Type B pancreatic cell (in vitro differentiated cells): ENCODE data around the gene DPPA2. TPM values are rescaled to one million over a fixed set of nuclear protein-coding genes. Genes with fewer than 3 reads are reported as not detected.
A peak's percentile ranks its signal among the peaks of the same experiment; 100 is the strongest.

Source experiments
- DNase-seq: peaks from one replicate; pipeline ENCODE4 v3.0.0; 2021; ENCODE audit warnings: mixed read lengths; ENCODE audit not compliant: unreplicated experiment; ENCODE audit errors: extremely low spot score
- H3K27ac Mint-ChIP-seq: 2 replicates; pipeline ENCODE4 v1.8.0; 2021; ENCODE audit warnings: mild to moderate bottlenecking, mixed read lengths
- H3K27me3 Mint-ChIP-seq: 2 replicates; pipeline ENCODE4 v1.8.0; 2021; ENCODE audit warnings: mixed read lengths
- H3K36me3 Mint-ChIP-seq: 2 replicates; pipeline ENCODE4 v1.8.0; 2021; ENCODE audit warnings: mixed read lengths
- H3K4me1 Mint-ChIP-seq: one replicate; pipeline ENCODE4 v1.8.0; 2021; ENCODE audit warnings: mixed read lengths; ENCODE audit not compliant: unreplicated experiment
- H3K4me3 Mint-ChIP-seq: 2 replicates; pipeline ENCODE4 v1.8.0; 2021; ENCODE audit warnings: mild to moderate bottlenecking, mixed read lengths
- H3K9me3 Mint-ChIP-seq: 2 replicates; pipeline ENCODE4 v1.8.0; 2021; ENCODE audit warnings: mixed read lengths
- CTCF ChIP-seq: fragments of 200-600 bp; sonication (generic); conservative IDR thresholded peaks from 2 replicates; pipeline ENCODE4 v1.5.0; 2021; ENCODE audit warnings: antibody characterized with exemption, mild to moderate bottlenecking
- total RNA-seq: library from RNA; stranded (reverse); gene quantifications from 2 replicates; pipeline ENCODE4 v1.2.1, GENCODE V29; 2021; ENCODE audit warnings: low replicate concordance

The DPPA2 gene
- total RNA-seq, 1 donor from 2014 or later = 0.36 TPM

GRCh38 chr3:109355625-109356441 is 39.5 kb upstream of the DPPA2 start:
- Mint-ChIP-seq H3K4me3 (peak overlapping the region; percentile 78), H3K27ac (no peak overlapping the region), H3K4me1 (peaks cover 14% of the 10 kb centered on the region), H3K9me3 (no peaks in the 10 kb centered on the region), H3K36me3 (no peaks in the 10 kb centered on the region), H3K27me3 (peaks cover 18% of the 10 kb centered on the region)
- DNase-seq = no peak
- TF ChIP-seq CTCF = no peak

- H3K27me3 Mint-ChIP-seq = peaks cover 17% of the 10 kb centered on the region
- H3K27ac Mint-ChIP-seq = no peak overlapping the region
- peaks cover 14% of the 10 kb centered on the region for H3K4me1 Mint-ChIP-seq
- no peaks in the 10 kb centered on the region for H3K9me3 Mint-ChIP-seq
- TF ChIP-seq CTCF = no peak
- H3K36me3 Mint-ChIP-seq = no peaks in the 10 kb centered on the region
- DNase-seq = no peak
- no peak overlapping the region for H3K4me3 Mint-ChIP-seq
Measured at GRCh38 chr3:109353057-109353456, 36.7 kb upstream of the DPPA2 start.

DNA sequence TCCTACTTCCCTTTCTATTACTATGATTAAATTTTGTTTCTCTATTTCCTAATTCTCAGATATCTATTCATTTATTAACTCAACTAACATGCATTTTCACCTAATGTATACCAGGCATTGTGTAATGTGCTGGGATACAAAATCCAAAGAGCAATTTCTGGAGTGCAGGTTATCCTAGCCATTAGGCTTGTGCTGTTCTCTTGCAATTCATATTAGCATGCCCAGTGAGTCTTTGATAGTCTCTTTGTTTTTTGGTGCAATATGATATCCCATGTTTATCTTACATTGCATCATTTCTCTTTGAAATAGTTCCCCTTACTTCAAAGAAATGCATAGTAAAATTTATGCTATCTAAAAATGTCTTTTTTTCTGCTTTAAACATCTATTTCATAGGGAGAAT is 34.9 kb upstream of the DPPA2 start:
- H3K9me3 Mint-ChIP-seq = no peaks in the 10 kb centered on the region

GRCh38 chr3:109346770-109347295 is 30.5 kb upstream of the DPPA2 start:
- no peaks in the 10 kb centered on the region for H3K4me1 Mint-ChIP-seq
- no peak for TF ChIP-seq CTCF
- no peaks in the 10 kb centered on the region for H3K9me3 Mint-ChIP-seq
- H3K36me3 Mint-ChIP-seq = no peaks in the 10 kb centered on the region
- no peak for DNase-seq
- H3K27me3 Mint-ChIP-seq = no peaks in the 10 kb centered on the region
- H3K27ac Mint-ChIP-seq = no peak overlapping the region
- H3K4me3 Mint-ChIP-seq = no peak overlapping the region

More for the DNA sequence above, 34.9 kb upstream of the DPPA2 start:
- Mint-ChIP-seq H3K27me3 (peaks cover 6% of the 10 kb centered on the region), H3K4me3 (no peak overlapping the region), H3K4me1 (peaks cover 8% of the 10 kb centered on the region), H3K27ac (no peak overlapping the region), H3K36me3 (no peaks in the 10 kb centered on the region)
- DNase-seq = no peak
- no peak for TF ChIP-seq CTCF

DNA sequence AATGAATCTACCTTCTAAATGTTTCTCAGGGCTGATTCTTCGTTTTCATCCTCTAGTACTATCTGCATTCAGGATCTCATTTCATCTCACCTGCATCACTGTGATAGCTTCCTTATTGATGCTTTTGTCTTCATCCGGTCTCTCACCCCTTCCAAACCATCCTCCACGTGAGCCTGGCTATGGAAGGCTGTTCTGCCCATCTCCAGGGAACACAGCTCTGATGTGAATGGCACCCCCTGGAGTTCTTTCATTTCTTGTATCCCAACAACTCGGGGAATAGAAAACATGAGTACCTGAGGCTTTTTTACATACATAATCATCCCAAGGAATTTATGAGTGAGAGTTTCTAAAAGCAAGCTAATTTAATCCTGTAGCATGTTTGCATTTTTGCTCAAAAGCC is 29.8 kb upstream of the DPPA2 start:
- H3K27me3 Mint-ChIP-seq = no peaks in the 10 kb centered on the region
- no peak overlapping the region for H3K27ac Mint-ChIP-seq
- no peak for TF ChIP-seq CTCF
- no peak for DNase-seq
- no peaks in the 10 kb centered on the region for H3K9me3 Mint-ChIP-seq
- no peaks in the 10 kb centered on the region for H3K36me3 Mint-ChIP-seq
- no peak overlapping the region for H3K4me3 Mint-ChIP-seq
- H3K4me1 Mint-ChIP-seq = no peaks in the 10 kb centered on the region
